ENCODE measurements around the gene PCOLCE2.

Gene PCOLCE2

GRCh38 chr3:142896996-142897395 lies 8.1 kb upstream of the PCOLCE2 start:
- Histone ChIP-seq H3K4me1 (peaks cover 3% of the 10 kb centered on the region; the same call in 1 of the 2 replicates), H3K27me3 (no peaks in the 10 kb centered on the region), H3K4me3 (ENCODE audit: low read depth, low read length) (no peak overlapping the region), H3K36me3 (no peaks in the 10 kb centered on the region), H3K9me3 (no peaks in the 10 kb centered on the region)
- DNase-seq = no peak
- TF ChIP-seq CTCF (IDR thresholded peaks at IDR 0.05; ENCODE audit: low read depth, low read length) = no peak

GRCh38 chr3:142896201-142896755 lies 7.4 kb upstream of the PCOLCE2 start:
- Histone ChIP-seq H3K9me3 (no peaks in the 10 kb centered on the region), H3K27me3 (no peaks in the 10 kb centered on the region), H3K4me1 (peaks cover 3% of the 10 kb centered on the region; the same call in 1 of the 2 replicates), H3K4me3 (ENCODE audit: low read depth, low read length) (no peak overlapping the region), H3K36me3 (no peaks in the 10 kb centered on the region)
- no peak for TF ChIP-seq CTCF (IDR thresholded peaks at IDR 0.05; ENCODE audit: low read depth, low read length)
- DNase-seq = no peak

GRCh38 chr3:142894493-142894892 lies 5.6 kb upstream of the PCOLCE2 start:
- H3K9me3 ChIP-seq = no peaks in the 10 kb centered on the region
- H3K36me3 ChIP-seq = no peaks in the 10 kb centered on the region
- H3K4me1 ChIP-seq = peaks cover 3% of the 10 kb centered on the region; the same call in 1 of the 2 replicates
- peak; percentile 22 for DNase-seq
- no peak overlapping the region for H3K4me3 ChIP-seq (ENCODE audit: low read depth, low read length)
- no peak for TF ChIP-seq CTCF (IDR thresholded peaks at IDR 0.05; ENCODE audit: low read depth, low read length)
- H3K27me3 ChIP-seq = no peaks in the 10 kb centered on the region

GRCh38 chr3:142892714-142893113 lies 3.8 kb upstream of the PCOLCE2 start:
- H3K36me3 ChIP-seq = no peaks in the 10 kb centered on the region
- H3K4me1 ChIP-seq = peaks cover 3% of the 10 kb centered on the region; the same call in 1 of the 2 replicates
- H3K4me3 ChIP-seq (ENCODE audit: low read depth, low read length) = no peak overlapping the region
- H3K27me3 ChIP-seq = no peaks in the 10 kb centered on the region
- DNase-seq = no peak
- no peaks in the 10 kb centered on the region for H3K9me3 ChIP-seq
- TF ChIP-seq CTCF (IDR thresholded peaks at IDR 0.05; ENCODE audit: low read depth, low read length) = no peak

GRCh38 chr3:142890592-142890991 lies 1.7 kb upstream of the PCOLCE2 start:
- Histone ChIP-seq H3K4me1 (peaks cover 11% of the 10 kb centered on the region), H3K4me3 (ENCODE audit: low read depth, low read length) (no peak overlapping the region), H3K36me3 (no peaks in the 10 kb centered on the region), H3K27me3 (no peaks in the 10 kb centered on the region), H3K9me3 (no peaks in the 10 kb centered on the region)
- no peak for TF ChIP-seq CTCF (IDR thresholded peaks at IDR 0.05; ENCODE audit: low read depth, low read length)
- no peak for DNase-seq

- DNase-seq = no peak
- H3K27me3 ChIP-seq = no peaks in the 10 kb centered on the region
- no peaks in the 10 kb centered on the region for H3K36me3 ChIP-seq
- no peak for TF ChIP-seq CTCF (IDR thresholded peaks at IDR 0.05; ENCODE audit: low read depth, low read length)
- H3K4me1 ChIP-seq = peaks cover 11% of the 10 kb centered on the region
- peak overlapping the region; percentile 84 for H3K4me3 ChIP-seq (ENCODE audit: low read depth, low read length)
- no peaks in the 10 kb centered on the region for H3K9me3 ChIP-seq
Observed at GRCh38 chr3:142889212-142890014, 530 bp upstream of the PCOLCE2 start.

Measured in BE2C (cell line).